Pulmonary artery endothelial cell (primary cell): ENCODE measurements around the gene SURF4. TPM values are rescaled to one million over a fixed set of nuclear protein-coding genes. Genes with fewer than 3 reads are reported as not detected.
"Not testable (repeated sequence)": the region's sequence is repeated elsewhere in the genome, so short reads cannot be mapped to it uniquely, and the experiment has no call there.

Experiments used
- DNase-seq: peaks from one replicate; pipeline ENCODE4 v3.0.0-alpha.2; 2011; ENCODE audit warnings: low read depth, low spot score
- total RNA-seq: library from RNA; depleted of rRNA; stranded (reverse); fragments of >200 nt; gene quantifications from 2 replicates; pipeline ENCODE4 v1.2.3, GENCODE V29; 2014

Gene SURF4
- total RNA-seq, 1 donor from 2014 or later = 525 TPM

DNA sequence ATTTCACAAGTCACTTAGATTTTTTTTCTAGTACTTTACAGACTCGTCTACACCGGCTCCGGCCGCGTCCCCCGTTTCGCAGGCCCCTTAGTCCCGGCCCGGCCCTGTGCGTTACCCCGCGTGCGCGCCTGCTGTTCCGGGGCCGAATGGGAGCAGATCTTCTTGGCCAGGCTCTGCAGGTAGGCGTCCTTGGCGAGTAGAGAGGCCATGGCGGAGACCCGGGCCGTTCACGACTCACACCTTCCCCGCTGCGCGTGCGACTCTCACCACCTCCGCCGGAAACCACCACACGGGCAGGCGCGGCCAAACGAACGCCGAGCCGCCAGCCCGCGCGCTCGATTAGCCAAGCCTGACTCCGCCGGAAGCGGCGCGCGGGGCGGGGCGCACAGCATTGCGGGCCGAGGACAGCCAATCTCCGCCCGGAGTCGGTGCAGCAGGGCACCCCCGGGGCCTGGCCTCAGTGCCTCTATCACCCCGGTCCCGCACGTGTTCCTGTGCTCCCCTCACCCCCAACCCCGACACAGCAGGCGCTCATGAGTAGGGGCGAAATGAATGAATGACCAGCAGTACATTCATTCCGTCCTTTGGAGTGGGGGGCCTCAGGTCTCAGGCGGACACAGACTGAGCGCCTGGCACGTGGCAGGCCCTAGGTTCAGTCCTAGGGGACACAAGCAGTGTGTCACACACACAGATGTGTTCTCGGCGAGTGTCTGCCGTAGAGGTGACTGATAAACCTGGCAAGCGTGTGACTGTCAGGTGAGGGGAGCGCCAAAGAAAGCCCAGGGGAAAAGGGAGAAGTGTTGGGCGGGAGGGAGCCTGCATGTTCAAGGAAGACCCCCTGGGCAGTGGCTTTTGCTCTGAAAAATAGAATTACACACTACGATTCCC lies 39.7 kb downstream of the SURF4 start, which contains the start of gene SURF6:
Gene SURF6, minus strand, starts transcription at position 265 of the 888 bp plus-strand sequence. Its CDS starts 56 bp downstream, at position 209.
- DNase-seq = peak; percentile 60

DNA sequence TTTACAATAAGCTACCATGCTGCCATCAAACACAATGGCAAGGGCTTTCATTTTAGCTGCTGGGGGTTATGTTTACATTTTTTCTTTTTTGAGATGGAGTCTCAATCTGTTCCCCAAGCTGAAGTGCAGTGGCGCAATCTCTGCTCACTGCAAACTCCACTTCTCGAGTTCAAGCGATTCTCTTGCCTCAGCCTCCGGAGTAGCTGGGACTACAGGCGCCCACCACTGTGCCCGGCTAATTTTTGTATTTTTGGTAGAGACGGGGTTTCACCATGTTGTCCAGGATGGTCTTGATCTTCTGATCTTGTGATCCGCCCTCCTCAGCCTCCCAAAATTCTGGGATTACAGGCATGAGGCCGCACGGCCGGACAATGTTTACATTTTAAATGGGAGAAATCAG lies 41.0 kb downstream of the SURF4 start:
- not testable (repeated sequence) for DNase-seq

DNA sequence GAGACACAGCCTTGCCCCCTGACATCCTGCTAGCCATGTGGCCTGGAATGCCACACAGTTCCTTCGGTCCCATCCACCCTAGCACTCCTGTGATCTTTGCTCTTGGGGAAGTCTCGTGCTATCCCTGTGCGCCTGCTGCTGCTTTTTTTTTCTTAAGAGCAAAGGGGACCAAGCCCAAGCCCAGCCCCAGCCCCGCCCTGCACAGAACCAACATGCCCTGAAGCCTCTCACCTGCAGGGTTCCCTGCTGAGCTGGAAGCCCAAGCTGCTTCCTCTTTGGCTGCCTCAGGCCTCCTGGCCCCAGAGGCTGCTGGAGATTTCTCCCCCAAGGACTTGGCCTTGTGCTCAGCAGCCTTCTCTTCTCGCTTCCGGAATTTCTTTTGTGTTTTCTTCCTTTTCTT lies 41.7 kb downstream of the SURF4 start:
- DNase-seq = no peak

GRCh38 chr9:133333566-133333965 lies 42.3 kb downstream of the SURF4 start:
- no peak for DNase-seq

DNA sequence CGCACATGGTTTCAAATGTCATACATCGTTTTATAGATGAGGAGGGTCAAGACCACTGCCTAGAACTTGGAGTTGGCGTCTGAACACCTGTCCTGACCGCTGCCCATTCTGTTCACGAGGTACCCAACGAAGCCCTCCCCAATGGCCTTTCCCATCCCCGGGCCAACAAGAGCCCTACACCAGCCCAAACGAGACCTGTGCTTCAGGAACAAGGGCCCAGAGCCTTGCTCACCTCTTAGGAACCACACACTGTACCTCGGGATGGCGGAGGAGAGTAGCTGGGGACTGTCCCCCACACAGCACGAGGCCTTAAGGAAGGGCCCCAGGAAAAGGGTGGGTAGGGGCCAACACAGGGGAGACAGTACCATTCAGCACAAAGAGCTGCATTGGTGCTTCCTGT lies 42.8 kb downstream of the SURF4 start:
- DNase-seq = no peak

DNA sequence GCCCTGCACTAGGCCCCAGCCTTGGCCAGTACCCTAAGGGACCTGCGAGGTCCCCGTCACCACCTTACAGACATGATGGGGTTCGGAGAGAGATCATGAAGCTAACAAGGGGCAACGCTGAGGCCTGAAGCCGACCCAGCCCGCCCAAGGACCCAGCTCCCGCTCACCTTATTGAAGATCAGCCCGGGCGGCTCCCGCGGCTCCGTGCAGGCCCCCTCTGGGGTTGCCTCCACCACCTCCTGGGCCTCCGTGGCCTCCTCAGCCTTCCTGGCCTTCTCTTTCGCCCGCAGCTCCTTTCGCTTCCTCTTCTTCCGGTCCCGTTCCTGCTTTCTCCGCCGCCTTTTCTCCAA lies 43.5 kb downstream of the SURF4 start:
- no peak for DNase-seq

GRCh38 chr9:133331641-133332380 lies 44.0 kb downstream of the SURF4 start:
- DNase-seq = no peak

GRCh38 chr9:133331221-133331620 lies 44.6 kb downstream of the SURF4 start:
- DNase-seq = no peak

DNA sequence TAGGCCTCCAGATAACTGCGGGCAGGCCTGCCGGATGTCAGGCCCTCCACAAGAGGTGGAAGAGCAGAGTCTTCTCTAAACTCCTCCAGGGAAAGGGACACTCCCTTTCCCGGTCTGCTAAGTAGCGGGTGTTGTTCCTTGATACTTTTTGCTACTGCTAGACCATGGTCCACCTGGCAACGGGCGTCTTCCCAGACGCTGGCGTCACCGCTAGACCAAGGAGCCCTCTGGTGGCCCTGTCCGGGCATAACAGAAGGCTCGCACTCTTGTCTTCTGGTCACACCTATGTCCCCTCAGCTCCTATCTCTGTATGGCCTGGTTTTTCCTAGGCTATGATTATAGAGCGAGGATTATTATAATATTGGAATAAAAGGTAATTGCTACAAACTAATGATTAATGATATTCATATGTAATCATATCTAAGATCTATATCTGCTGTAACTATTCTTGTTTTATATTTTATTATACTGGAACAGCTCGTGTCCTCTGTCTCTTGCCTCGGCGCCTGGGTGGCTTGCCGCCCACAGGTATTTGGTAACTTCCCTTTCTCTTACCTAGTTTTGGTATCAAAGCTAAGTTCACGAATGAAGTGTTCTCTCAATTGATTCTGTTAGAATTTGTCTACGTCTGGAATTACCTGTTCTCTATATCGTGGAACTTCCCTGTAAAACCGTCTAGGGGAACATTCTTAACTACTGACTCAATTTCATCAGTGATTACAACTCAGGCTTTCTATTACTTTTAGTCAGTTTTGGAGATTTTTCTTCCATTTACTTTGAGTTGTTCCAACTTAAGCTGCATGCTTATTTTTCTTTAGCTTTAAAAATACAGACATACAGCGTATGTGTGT lies 46.3 kb downstream of the SURF4 start:
- DNase-seq = not testable (repeated sequence)

DNA sequence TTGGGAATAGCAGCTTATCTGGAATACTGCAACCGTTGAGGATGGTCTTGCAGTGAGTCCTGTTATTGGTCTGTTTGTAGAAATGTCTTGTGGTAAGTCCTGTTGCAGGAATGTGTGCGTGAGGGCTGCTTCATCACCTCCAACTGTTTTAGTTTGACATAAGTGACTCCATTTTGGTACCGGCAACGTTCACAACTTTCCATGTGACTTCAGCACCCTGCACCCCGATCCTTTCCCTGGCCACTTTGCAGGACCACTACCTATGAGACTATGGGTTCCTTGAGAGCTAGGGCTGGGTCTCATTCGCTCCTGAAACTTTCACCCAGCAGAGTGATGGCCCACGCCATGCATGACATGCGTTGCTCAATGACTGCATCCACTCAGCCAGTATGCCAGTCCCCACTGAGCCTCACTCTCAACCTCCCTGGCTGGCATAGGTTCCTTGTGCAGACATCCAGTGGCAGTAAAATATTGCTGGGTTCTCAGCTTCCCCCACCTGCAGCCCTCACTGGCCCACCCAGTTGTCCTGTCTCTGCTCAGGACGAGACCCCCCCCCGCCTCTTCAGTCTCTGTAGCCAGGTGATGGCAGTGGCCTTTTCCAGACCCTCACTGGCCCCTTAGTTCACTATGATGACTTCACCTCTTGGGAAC lies 47.9 kb downstream of the SURF4 start:
- DNase-seq = no peak

DNA sequence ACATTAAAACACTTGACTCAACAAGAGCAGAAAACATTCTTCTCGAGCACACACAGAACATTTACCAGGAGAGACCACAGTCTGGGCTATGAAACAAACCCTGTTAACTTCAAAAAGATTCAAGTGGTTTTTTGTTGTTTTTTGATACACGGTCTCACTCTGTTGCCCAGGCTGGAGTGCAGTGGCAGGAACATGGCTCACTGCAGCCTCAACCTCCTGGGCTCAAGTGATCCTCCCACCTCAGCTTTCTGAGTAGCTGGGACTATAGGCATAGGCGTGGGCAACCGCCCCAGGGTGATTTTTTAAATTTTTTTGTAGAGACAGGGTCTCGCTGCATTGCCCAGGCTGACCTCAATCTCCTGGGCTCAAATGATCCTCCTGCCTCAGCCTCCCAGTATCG lies 48.8 kb downstream of the SURF4 start:
- not testable (repeated sequence) for DNase-seq

GRCh38 chr9:133323991-133324703 lies 51.7 kb downstream of the SURF4 start:
- DNase-seq = no peak

- no peak for DNase-seq
Measured at GRCh38 chr9:133323211-133323610, 52.6 kb downstream of the SURF4 start.

DNA sequence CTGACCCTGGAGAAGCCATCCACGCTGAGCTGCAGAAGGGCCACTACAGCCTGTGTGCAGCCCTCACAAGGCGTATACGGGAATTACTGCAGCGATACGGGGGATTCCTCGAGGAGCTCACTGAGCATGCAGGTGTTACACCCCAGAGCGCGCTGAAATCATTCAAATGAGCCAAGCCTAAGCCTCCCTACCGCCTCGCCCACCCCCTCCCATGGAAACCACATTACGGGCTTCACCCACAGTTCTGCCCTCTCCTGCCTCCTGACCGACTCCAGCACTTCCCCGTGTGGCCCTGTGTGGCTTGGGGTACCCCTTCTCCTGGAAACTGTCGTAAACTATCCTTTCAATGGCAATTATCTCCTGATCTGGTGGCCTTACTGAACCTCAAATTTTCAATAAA lies 53.2 kb downstream of the SURF4 start:
- DNase-seq = no peak

- DNase-seq = no peak
Measured at GRCh38 chr9:133321411-133321935, 54.4 kb downstream of the SURF4 start.

DNA sequence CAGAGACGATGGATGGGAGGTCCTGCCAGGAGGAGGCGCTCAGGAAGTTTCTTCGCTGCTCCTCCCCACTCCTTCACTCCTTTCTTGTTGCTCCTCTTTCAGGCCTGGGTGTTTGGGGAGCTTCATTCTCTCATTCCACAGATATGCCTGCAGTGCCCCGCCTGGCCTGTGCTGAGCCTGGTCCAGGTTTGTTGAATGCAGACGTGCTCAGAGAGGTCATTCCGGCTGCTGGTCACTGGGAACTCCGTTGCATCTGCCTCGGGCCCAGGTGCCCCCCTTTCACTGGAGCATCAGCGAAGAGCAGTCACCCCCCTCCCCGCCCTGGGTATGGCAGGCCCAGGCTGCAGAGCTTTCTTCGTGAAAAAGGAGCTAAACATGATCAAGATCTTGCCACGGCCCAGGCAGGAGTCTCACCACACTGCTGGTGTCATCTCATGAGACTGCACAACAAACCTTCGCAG lies 55.4 kb downstream of the SURF4 start:
- DNase-seq = no peak

DNA sequence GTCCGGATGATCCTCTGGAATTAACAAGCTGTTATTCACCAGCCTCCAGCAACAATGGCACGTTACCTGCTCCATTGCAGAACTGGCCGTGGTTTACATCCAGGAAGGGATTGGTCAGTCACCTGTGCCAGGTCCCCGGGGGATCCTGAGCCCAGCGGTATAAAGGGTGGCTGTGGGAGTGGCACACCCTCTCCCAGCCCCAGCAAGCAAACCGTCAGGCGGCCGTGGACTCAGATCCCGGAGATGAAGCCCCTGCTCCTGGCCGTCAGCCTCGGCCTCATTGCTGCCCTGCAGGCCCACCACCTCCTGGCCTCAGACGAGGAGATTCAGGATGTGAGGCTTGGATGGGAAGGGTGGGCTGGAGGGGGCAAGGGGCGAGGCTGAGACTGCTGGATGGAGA lies 58.3 kb downstream of the SURF4 start:
- not testable (repeated sequence) for DNase-seq

GRCh38 chr9:133315997-133316396 lies 59.9 kb downstream of the SURF4 start:
- DNase-seq = no peak
